T-cell (primary cell): ENCODE measurements around the gene PFKFB2. TPM values are rescaled to one million over a fixed set of nuclear protein-coding genes. Genes with fewer than 3 reads are reported as not detected.
"Not testable (repeated sequence)": the region's sequence is repeated elsewhere in the genome, so short reads cannot be mapped to it uniquely, and the experiment has no call there.

ENCODE experiments used
- ATAC-seq, 4 experiments: fragments of 200-7000 bp in 3 of 4; fragments of 150-1000 bp in 1 of 4; cut with Tn5 transposase; replicated peaks in 1 of 4; 1 replicate in 3 of 4; 2 replicates in 1 of 4; pipeline ENCODE4 v1.10.0; 2021; ENCODE audit warnings: moderate library complexity in 3 of 4, mild to moderate bottlenecking in 2 of 4, moderate number of reproducible peaks in 1 of 4
- CTCF ChIA-PET, 2 donors: fragments of 300-600 bp; sonication (Branson Sonifier 250); formaldehyde crosslinking; loops; one replicate each; lab custom pipeline; 2022; ENCODE audit warnings: antibody characterized with exemption in 2 of 2; lab: Charles Lee
- POLR2A ChIA-PET, 2 donors: fragments of 300-600 bp; sonication (Branson Sonifier 250); formaldehyde crosslinking; loops; one replicate each; lab custom pipeline; 2022; ENCODE audit warnings: antibody characterized with exemption in 2 of 2; lab: Charles Lee
- DNase-seq, 35 experiments: peaks; one replicate each; pipeline versions ENCODE4 v3.0.0 to v3.0.0-alpha.2; 2013 to 2023
- H3K27ac ChIP-seq: one replicate; pipeline ENCODE4 v1.5.1; 2013; ENCODE audit warnings: low read length
- H3K27me3 ChIP-seq, 2 experiments: replicated peaks in 1 of 2; 1 replicate in 1 of 2; 2 replicates in 1 of 2; pipeline versions ENCODE4 v1.6.1 to v1.7.0; 2013; ENCODE audit warnings: low read length in 1 of 2, mixed read lengths in 1 of 2; ENCODE audit not compliant: control insufficient read depth in 2 of 2, insufficient read depth in 2 of 2; ENCODE audit errors: extremely low read depth in 1 of 2
- H3K36me3 ChIP-seq, 2 donors: 1 replicate in 1 of 2; 2 replicates in 1 of 2; pipeline versions ENCODE4 v1.6.1 to v1.7.0; 2013; ENCODE audit warnings: low read length in 1 of 2; ENCODE audit not compliant: control insufficient read depth in 2 of 2, insufficient read depth in 1 of 2; ENCODE audit errors: extremely low read depth in 1 of 2
- H3K4me1 ChIP-seq, 2 experiments: 1 replicate in 1 of 2; 2 replicates in 1 of 2; pipeline versions ENCODE4 v1.6.1 to v1.7.0; 2013; ENCODE audit warnings: low read length in 2 of 2, mixed read lengths in 1 of 2; ENCODE audit not compliant: insufficient read depth in 2 of 2, control insufficient read depth in 1 of 2; ENCODE audit errors: extremely low read depth in 1 of 2
- H3K4me3 ChIP-seq, 2 donors: 1 replicate in 1 of 2; 2 replicates in 1 of 2; pipeline versions ENCODE4 v1.5.1 to v1.7.0; 2013; ENCODE audit warnings: mild to moderate bottlenecking in 2 of 2, low read length in 1 of 2, moderate library complexity in 1 of 2; ENCODE audit not compliant: control insufficient read depth in 1 of 2; ENCODE audit errors: extremely low read depth in 1 of 2
- H3K9me3 ChIP-seq: 2 replicates; pipeline ENCODE4 v1.7.0; 2013
- H3K27ac Mint-ChIP-seq, 2 donors: one replicate each; pipeline ENCODE4 v1.8.0; 2020 to 2021; ENCODE audit warnings: mild to moderate bottlenecking in 2 of 2, mixed read lengths in 2 of 2
- H3K27me3 Mint-ChIP-seq, 2 donors: one replicate each; pipeline ENCODE4 v1.8.0; 2021 to 2022; ENCODE audit warnings: mixed read lengths in 2 of 2
- H3K36me3 Mint-ChIP-seq: one replicate; pipeline ENCODE4 v1.8.0; 2021; ENCODE audit warnings: mixed read lengths
- H3K4me1 Mint-ChIP-seq, 3 donors: one replicate each; pipeline ENCODE4 v1.8.0; 2020 to 2022; ENCODE audit warnings: mixed read lengths in 3 of 3, mild to moderate bottlenecking in 1 of 3
- H3K4me3 Mint-ChIP-seq, 3 donors: one replicate each; pipeline ENCODE4 v1.8.0; 2020 to 2022; ENCODE audit warnings: mild to moderate bottlenecking in 3 of 3, mixed read lengths in 3 of 3, moderate library complexity in 3 of 3
- H3K9me3 Mint-ChIP-seq, 3 donors: one replicate each; pipeline ENCODE4 v1.8.0; 2020 to 2022; ENCODE audit warnings: mixed read lengths in 3 of 3
- WGBS: methylation state at CpG from one replicate; pipeline ENCODE4 v1.1.5; 2013; ENCODE audit warnings: missing lambda C conversion rate; ENCODE audit not compliant: insufficient coverage; 5-methylcytosine and 5-hydroxymethylcytosine counted together
- total RNA-seq, 35 experiments: library from RNA in 6 of 35; stranded (reverse) in 6 of 35; fragments of 120-200 nt in 1 of 35; gene quantifications; one replicate each; pipeline versions ENCODE4 v1.2.1 to v1.2.4 and lab custom pipeline; 2013 to 2026

PFKFB2 gene
- total RNA-seq, 5 donors from 2014 or later (not counting 1 experiment from before 2014, with no cell fraction given), result 1.6 to 4.7 (median 3.2) TPM

DNA sequence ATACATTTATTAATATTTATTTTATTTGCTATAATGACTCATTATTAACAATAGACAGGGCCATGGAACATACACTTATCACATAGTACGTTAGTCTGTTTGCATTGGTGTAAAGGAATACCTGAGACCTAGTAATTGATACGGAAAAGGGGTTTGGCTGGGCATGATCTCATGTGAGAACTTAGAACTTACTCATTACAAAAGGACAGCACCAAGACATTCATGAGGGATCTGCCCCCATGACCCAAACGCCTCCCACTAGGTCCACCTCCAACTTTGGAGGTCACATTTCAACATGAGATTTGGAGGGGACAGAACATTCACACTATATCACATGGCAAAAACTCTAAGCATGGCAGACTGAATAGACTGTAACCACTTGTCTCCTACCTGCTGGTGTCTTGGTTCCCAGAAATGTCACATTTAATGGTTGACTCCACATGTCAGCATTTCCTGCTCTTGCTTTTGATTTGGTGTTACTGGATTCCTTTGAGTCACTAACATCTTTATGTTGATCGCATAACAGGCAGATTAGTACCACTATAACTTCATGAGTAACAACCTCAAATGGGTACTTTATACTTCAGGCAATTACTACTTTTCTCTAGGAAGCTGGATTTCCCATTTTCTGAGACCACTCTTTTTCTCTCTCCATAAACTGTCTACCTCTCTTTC is 17.1 kb upstream of the PFKFB2 start:
- H3K27ac Mint-ChIP-seq, result no peak overlapping the region
- no peak overlapping the region for H3K4me3 ChIP-seq
- ATAC-seq, result no peak
- no peaks in the 10 kb centered on the region for H3K9me3 ChIP-seq
- H3K4me3 Mint-ChIP-seq, result no peak overlapping the region
- H3K27me3 Mint-ChIP-seq, result peaks cover 10 to 25% of the 10 kb centered on the region in 2 donors
- H3K36me3 ChIP-seq, result no peaks in the 10 kb centered on the region
- 83% methylated on average over 1 of the region's 4 CpGs for WGBS
- no peaks in the 10 kb centered on the region for H3K36me3 Mint-ChIP-seq
- ChIA-PET CTCF (interaction anchor here in 1 of 2 donors (1.0 kb wide), 1 partner anchor 11 kb away, joined by 3 read pairs; no protein-coding TSS in a partner anchor), POLR2A (no interaction called here)
- DNase-seq, result no peak
- peaks cover 0 to 12% of the 10 kb centered on the region in 2 experiments for H3K27me3 ChIP-seq
- no peaks in the 10 kb centered on the region for H3K4me1 Mint-ChIP-seq
- H3K27ac ChIP-seq, result no peak overlapping the region
- H3K4me1 ChIP-seq, result no peaks in the 10 kb centered on the region
- no peaks in the 10 kb centered on the region for H3K9me3 Mint-ChIP-seq

DNA sequence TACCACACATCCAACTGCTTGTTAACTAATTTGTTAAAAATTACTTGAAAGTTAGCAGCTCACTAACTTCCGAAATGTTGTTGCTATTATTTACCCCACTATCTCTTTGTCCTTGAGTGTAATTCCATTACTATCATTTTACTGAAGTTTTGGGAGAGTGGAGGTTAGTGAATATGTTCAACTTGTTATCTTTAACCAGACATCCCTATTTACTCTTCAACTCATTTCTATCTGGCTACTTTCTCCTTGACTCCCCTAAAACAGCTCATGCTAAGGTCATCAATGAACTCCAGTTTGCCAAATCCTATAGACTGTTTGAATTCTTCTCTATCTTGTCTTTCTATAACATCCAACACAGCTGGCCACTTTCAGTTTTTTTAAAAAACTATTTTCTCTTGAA is 16.2 kb upstream of the PFKFB2 start:
- no peaks in the 10 kb centered on the region for H3K36me3 Mint-ChIP-seq
- Histone ChIP-seq H3K9me3 (no peaks in the 10 kb centered on the region), H3K36me3 (no peaks in the 10 kb centered on the region), H3K4me1 (no peaks in the 10 kb centered on the region), H3K27me3 (peaks cover 0 to 7% of the 10 kb centered on the region in 2 experiments), H3K4me3 (no peak overlapping the region), H3K27ac (no peak overlapping the region)
- H3K27me3 Mint-ChIP-seq, result peaks cover 9 to 16% of the 10 kb centered on the region in 2 donors
- DNase-seq (no peak), ATAC-seq (no peak)
- no CpG with 5 or more reads among the region's 1 CpG for WGBS
- no peak overlapping the region for H3K27ac Mint-ChIP-seq
- H3K4me3 Mint-ChIP-seq, result no peak overlapping the region
- ChIA-PET POLR2A (no interaction called here), CTCF (interaction anchor here in 1 of 2 donors (1.0 kb wide), 1 partner anchor 10 kb away, joined by 3 read pairs; no protein-coding TSS in a partner anchor)
- H3K9me3 Mint-ChIP-seq, result no peaks in the 10 kb centered on the region
- peaks cover 0 to 2% (median 1%) of the 10 kb centered on the region in 3 donors for H3K4me1 Mint-ChIP-seq

DNA sequence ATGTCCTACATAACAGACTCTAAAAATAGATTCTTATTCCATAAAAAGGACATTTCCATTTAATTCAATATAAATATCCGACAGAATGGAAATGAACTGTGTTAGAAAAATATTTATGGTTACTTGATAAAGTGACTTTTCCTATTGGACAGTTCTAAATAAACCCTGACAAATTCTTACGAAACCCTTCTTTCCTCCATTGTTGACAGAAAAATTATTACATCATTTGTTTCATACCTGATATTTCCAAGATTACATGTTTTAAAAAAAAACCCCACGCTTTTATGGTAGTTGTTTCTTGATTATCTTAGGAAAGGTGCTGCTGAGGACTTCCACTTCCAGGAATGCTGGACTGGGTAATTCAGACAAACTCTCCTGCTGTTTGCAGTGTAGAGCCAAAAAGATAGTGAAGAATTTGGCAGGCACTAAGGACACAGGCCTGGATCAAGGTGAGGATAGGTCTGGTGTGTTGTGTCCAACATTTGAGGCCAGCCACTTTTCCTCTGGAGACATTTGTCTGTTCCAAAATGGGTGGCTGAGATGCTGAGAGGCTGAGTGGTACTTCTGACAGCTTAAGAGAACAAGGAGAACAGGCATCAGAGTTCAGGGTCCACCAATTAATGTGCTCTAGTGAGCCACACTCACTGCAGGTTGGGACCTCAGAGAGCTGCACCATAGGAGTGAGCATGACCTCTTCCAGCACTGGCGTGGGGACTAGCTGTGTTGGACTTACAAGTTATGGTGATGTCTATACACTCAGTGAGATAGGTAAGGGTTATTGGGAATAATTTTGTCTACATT is 13.5 kb upstream of the PFKFB2 start:
- Histone ChIP-seq H3K9me3 (no peaks in the 10 kb centered on the region), H3K27me3 (peaks cover 0 to 3% of the 10 kb centered on the region in 2 experiments), H3K36me3 (no peaks in the 10 kb centered on the region), H3K4me3 (no peak overlapping the region), H3K4me1 (peaks cover 0 to 3% of the 10 kb centered on the region in 2 experiments), H3K27ac (no peak overlapping the region)
- POLR2A ChIA-PET, result interaction anchor here in 1 of 2 donors (0.7 kb wide), 1 partner anchor 19 kb away, joined by 3 read pairs; no protein-coding TSS in a partner anchor
- Mint-ChIP-seq H3K4me3 (no peak overlapping the region), H3K4me1 (peaks cover 12 to 24% (median 20%) of the 10 kb centered on the region in 3 donors), H3K9me3 (no peaks in the 10 kb centered on the region), H3K27ac (no peak overlapping the region), H3K36me3 (peaks cover 5% of the 10 kb centered on the region), H3K27me3 (peaks cover 4 to 5% of the 10 kb centered on the region in 2 donors)
- no peak for DNase-seq
- ATAC-seq, result no peak
- WGBS, result 100% methylated on average over 1 of the region's 4 CpGs
- CTCF ChIA-PET, result interaction anchor here in 1 of 2 donors (1.1 kb wide), 1 partner anchor 127 kb away, joined by 3 read pairs; no protein-coding TSS in a partner anchor

DNA sequence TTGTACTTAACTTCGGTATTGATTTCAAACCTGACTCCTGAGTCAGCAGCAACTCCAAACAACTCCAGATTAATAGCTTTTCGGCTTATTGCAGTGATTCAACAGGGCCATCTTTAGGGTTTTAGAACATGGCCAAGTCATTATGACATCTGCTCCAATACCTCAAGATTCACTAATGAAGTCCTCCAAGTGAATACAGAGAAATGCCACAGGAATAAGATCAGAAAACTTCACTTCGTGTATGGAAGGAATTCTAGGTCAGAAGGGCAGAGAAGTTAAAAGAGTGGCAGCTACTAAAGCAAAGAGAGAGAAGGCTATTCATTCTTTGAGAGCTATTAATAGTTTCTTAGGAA is 12.9 kb upstream of the PFKFB2 start:
- no peak overlapping the region for H3K27ac ChIP-seq
- H3K9me3 Mint-ChIP-seq, result no peaks in the 10 kb centered on the region
- H3K9me3 ChIP-seq, result no peaks in the 10 kb centered on the region
- ChIA-PET POLR2A (no interaction called here), CTCF (interaction anchor here in 1 of 2 donors (1.0 to 1.1 kb wide), 2 partner anchors 13 to 127 kb away, joined by 3 read pairs; partner anchors contain the start of gene PFKFB2)
- H3K4me1 ChIP-seq, result peaks cover 0 to 3% of the 10 kb centered on the region in 2 experiments
- H3K27ac Mint-ChIP-seq, result no peak overlapping the region
- H3K4me3 ChIP-seq, result no peak overlapping the region
- peaks cover 3% of the 10 kb centered on the region in 2 donors for H3K27me3 Mint-ChIP-seq
- WGBS, result 100% methylated on average over 1 of the region's 3 CpGs
- no peak overlapping the region for H3K4me3 Mint-ChIP-seq
- H3K4me1 Mint-ChIP-seq, result peaks cover 17 to 30% (median 25%) of the 10 kb centered on the region in 3 donors
- H3K36me3 ChIP-seq, result no peaks in the 10 kb centered on the region
- peaks cover 0 to 3% of the 10 kb centered on the region in 2 experiments for H3K27me3 ChIP-seq
- peaks cover 9% of the 10 kb centered on the region for H3K36me3 Mint-ChIP-seq
- DNase-seq, result no peak
- ATAC-seq, result no peak

DNA sequence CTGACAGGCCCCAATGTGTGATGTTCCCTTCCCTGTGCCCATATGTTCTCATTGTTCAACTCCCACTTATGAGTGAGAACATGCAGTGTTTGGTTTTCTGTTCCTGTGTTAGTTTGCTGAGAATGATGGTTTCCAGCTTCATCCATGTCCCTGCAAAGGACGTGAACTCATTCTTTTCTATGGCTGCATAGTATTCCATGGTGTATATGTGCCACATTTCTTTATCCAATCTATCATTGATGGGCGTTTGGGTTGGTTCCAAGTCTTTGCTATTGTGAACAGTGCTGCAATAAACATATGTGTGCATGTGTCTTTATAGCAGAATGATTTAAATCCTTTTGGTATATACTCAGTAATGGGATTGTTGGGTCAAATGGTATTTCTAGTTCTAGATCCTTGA is 11.7 kb upstream of the PFKFB2 start:
- WGBS, result no CpG with 5 or more reads among the region's 2 CpGs
- H3K4me3 ChIP-seq, DNase-seq, H3K4me3 Mint-ChIP-seq, H3K27me3 Mint-ChIP-seq, ATAC-seq, H3K9me3 ChIP-seq, H3K27me3 ChIP-seq, H3K27ac Mint-ChIP-seq, H3K9me3 Mint-ChIP-seq, H3K4me1 ChIP-seq, POLR2A ChIA-PET, H3K27ac ChIP-seq, H3K36me3 ChIP-seq: not testable (repeated sequence)
- H3K4me1 Mint-ChIP-seq, result peaks cover 29 to 42% (median 38%) of the 10 kb centered on the region in 3 donors
- H3K36me3 Mint-ChIP-seq, result peaks cover 15% of the 10 kb centered on the region
- CTCF ChIA-PET, result interaction anchor here in 1 of 2 donors (1.0 kb wide), 1 partner anchor 12 kb away, joined by 3 read pairs; the partner anchor contains the start of gene PFKFB2

DNA sequence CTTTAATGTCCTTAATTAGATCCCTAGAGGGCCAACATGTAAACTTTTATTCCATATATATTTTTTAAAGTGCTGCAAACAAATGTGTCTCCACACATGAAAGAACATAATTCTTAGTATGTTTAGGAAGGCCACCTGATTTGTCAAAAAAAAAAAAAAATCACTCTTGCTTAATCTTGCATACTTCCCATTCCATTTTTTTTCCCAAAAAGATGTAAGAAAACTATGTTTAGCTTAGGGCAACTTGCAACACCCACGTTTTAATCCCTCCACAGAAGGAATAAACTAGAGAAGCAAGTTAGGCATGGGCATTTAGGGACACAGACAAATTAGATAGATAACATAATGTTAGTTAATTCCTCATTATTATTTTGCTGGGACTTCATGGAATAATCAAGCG is 7.6 kb upstream of the PFKFB2 start:
- CTCF ChIA-PET, result interaction anchor here in 1 of 2 donors (0.7 to 0.9 kb wide), 2 partner anchors 16 to 329 kb away, joined by 3 to 4 read pairs; no protein-coding TSS in a partner anchor
- Histone ChIP-seq H3K9me3 (no peaks in the 10 kb centered on the region), H3K27me3 (no peaks in the 10 kb centered on the region), H3K4me3 (no peak overlapping the region), H3K27ac (no peak overlapping the region), H3K36me3 (peaks cover 0 to 28% of the 10 kb centered on the region in 2 donors), H3K4me1 (peaks cover 5 to 17% of the 10 kb centered on the region in 2 experiments)
- POLR2A ChIA-PET, result interaction anchor here (0.5 to 0.7 kb wide), 3 partner anchors 33 to 428 kb away, joined by 3 to 4 read pairs (median 4); no protein-coding TSS in a partner anchor
- H3K27ac Mint-ChIP-seq, result no peak overlapping the region
- H3K4me3 Mint-ChIP-seq, result no peak overlapping the region
- peaks cover 31% of the 10 kb centered on the region for H3K36me3 Mint-ChIP-seq
- H3K9me3 Mint-ChIP-seq, result no peaks in the 10 kb centered on the region
- ATAC-seq (no peak), DNase-seq (no peak)
- H3K4me1 Mint-ChIP-seq, result peaks cover 62 to 76% (median 71%) of the 10 kb centered on the region in 3 donors
- H3K27me3 Mint-ChIP-seq, result no peaks in the 10 kb centered on the region
- WGBS, result 100% methylated on average over 1 of the region's 2 CpGs
